Colonic mucosa (tissue), 4 donors: ENCODE data around the gene GM2A. TPM values are rescaled to one million over a fixed set of nuclear protein-coding genes. Genes with fewer than 3 reads are reported as not detected.
"Not testable (repeated sequence)": the region's sequence is repeated elsewhere in the genome, so short reads cannot be mapped to it uniquely, and the experiment has no call there.

Experiments
- DNase-seq: peaks from one replicate; pipeline ENCODE4 v3.0.0-alpha.2; 2020
- H3K27ac ChIP-seq: fragments of 200-600 bp; one replicate; pipeline ENCODE4 v1.8.0; 2021
- H3K27me3 ChIP-seq: fragments of 200-600 bp; one replicate; pipeline ENCODE4 v1.8.0; 2021
- H3K36me3 ChIP-seq: fragments of 200-600 bp; one replicate; pipeline ENCODE4 v1.8.0; 2021
- H3K4me1 ChIP-seq: fragments of 200-600 bp; one replicate; pipeline ENCODE4 v1.8.0; 2021; ENCODE audit warnings: mild to moderate bottlenecking
- H3K4me3 ChIP-seq: fragments of 200-600 bp; one replicate; pipeline ENCODE4 v1.8.0; 2021
- H3K9ac ChIP-seq, 2 donors: one replicate each; pipeline ENCODE4 v1.7.0; 2013; ENCODE audit warnings: control low read depth in 2 of 2, low read depth in 2 of 2, low read length in 2 of 2
- H3K9me3 ChIP-seq: fragments of 200-600 bp; one replicate; pipeline ENCODE4 v1.8.0; 2021
- intact Hi-C: fragments of 100-400 bp; cut with DNase I; formaldehyde crosslinking; loops from one replicate; pipeline ENCODE4 v1.14.1; 2022
- total RNA-seq, 2 donors: library from RNA; stranded (reverse); fragmentation: NEBNext Ultra II Directional in 1 of 2; extraction: Animal tissue kit (Norgen Biotek cat#: 25700) in 1 of 2; gene quantifications; one replicate each; pipeline ENCODE4 v1.2.1, GENCODE V29; 2021
- TF ChIP-seq, protein P1 (sequence below): fragments of 200-600 bp; IDR thresholded peaks from one replicate; pipeline ENCODE4 v1.8.0; 2022; ENCODE audit warnings: antibody characterized with exemption, mild to moderate bottlenecking
- donor health status: healthy.
- donor health status: DM: no; HTN: no; CAD: no.
- donor health status: DM: no; HTN: no; CAD: no.

The GM2A gene
- total RNA-seq, 2 donors from 2014 or later, result 22.0 to 27.2 TPM

DNA sequence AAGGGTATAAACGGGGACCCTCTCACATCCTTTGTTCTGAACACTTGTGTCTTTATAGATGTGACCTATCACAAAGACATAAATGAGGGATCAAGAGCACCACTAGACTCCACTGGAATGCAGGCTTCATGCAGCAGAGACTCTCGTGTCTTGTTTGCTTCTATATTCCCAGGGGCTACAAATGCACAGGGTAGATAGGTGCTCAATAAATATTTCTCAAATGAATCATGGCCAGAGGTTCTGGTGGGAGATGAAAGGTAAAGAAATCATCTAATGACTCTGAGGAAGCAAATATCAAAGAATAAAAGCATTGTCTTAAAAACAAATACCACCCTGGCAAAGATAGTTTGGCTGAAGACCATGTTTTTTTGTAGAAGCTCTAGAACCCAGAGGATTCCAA lies 44.0 kb downstream of the GM2A start:
- H3K27me3 ChIP-seq, result no peaks in the 10 kb centered on the region
- TF ChIP-seq, protein P1, sequence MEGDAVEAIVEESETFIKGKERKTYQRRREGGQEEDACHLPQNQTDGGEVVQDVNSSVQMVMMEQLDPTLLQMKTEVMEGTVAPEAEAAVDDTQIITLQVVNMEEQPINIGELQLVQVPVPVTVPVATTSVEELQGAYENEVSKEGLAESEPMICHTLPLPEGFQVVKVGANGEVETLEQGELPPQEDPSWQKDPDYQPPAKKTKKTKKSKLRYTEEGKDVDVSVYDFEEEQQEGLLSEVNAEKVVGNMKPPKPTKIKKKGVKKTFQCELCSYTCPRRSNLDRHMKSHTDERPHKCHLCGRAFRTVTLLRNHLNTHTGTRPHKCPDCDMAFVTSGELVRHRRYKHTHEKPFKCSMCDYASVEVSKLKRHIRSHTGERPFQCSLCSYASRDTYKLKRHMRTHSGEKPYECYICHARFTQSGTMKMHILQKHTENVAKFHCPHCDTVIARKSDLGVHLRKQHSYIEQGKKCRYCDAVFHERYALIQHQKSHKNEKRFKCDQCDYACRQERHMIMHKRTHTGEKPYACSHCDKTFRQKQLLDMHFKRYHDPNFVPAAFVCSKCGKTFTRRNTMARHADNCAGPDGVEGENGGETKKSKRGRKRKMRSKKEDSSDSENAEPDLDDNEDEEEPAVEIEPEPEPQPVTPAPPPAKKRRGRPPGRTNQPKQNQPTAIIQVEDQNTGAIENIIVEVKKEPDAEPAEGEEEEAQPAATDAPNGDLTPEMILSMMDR, result no peak
- no peak overlapping the region for H3K4me3 ChIP-seq
- no peak for DNase-seq
- intact Hi-C loops, result no loop called here
- no peaks in the 10 kb centered on the region for H3K36me3 ChIP-seq
- H3K9me3 ChIP-seq, result no peaks in the 10 kb centered on the region
- no peaks in the 10 kb centered on the region for H3K4me1 ChIP-seq
- H3K27ac ChIP-seq, result no peak overlapping the region
- H3K9ac ChIP-seq, result no peak overlapping the region

DNA sequence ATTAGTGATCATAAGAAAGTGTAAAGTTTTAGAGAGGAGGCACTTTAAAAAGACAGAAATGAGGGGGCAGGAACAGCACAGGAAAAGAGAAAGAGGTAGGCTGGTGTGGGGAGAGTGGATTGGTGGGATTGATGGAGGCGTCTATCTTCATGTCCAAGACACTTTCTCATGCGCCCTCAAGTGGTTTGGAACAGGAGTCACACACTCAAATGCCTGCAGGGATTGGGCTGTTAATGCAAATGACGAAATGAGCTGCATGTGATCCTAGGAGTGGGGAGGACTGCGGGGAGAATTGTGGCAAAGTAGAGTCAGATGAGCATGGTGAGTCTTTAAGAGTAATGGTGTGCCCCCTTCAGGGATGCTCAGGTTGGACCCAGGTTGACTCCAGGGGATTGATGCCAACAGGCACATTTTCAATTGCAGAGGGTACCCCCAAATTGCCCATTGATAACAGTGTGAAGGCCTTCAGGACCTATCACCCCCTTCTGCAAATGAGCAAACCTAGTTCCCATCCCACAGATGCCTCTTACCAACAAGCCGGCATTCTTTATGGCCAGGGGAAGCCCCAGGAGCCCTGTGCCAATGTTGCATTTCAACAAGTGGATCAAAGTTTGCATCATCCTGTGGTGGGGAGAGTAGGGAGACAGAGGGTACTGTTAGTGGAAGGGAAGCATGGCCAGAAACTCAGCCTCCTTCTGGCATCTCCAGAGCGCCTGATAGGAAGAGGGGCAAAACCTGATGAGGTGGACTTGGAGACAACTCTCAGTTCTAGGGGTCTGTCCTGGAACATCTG lies 45.3 kb downstream of the GM2A start:
- TF ChIP-seq, protein P1, result no peak
- H3K9ac ChIP-seq, result no peak overlapping the region
- H3K27me3 ChIP-seq, result no peaks in the 10 kb centered on the region
- no peaks in the 10 kb centered on the region for H3K36me3 ChIP-seq
- H3K27ac ChIP-seq, result no peak overlapping the region
- DNase-seq, result peak; percentile 25
- intact Hi-C loops, result no loop called here
- no peaks in the 10 kb centered on the region for H3K4me1 ChIP-seq
- H3K4me3 ChIP-seq, result no peak overlapping the region
- H3K9me3 ChIP-seq, result no peaks in the 10 kb centered on the region

DNA sequence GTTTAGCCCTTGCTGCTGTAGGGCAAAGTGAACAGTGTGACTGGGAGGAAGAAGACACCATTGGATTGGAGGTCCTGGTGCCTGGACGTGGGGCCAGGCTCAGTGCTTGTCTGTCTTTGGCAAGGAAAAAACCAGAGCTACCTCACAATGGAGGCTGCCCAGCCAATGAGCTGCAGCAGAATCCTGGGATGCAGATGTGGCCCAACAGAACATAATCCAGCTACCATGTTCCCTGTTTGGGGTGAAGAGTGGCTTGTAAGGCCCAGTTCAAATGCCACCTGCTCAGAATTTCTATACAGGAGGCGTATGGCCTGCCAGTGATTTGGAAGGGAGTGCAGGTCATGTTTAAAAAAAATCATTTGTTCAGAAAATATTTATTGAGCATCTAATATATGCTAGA lies 50.7 kb downstream of the GM2A start, which contains the start of gene SLC36A3:
Gene SLC36A3, minus strand, starts transcription at position 101 of the 400 bp plus-strand sequence. CDS start 412 bp downstream, outside the sequence.
- Histone ChIP-seq H3K9me3 (no peaks in the 10 kb centered on the region), H3K4me1 (no peaks in the 10 kb centered on the region), H3K27me3 (no peaks in the 10 kb centered on the region), H3K9ac (no peak within 1 kb of the TSS), H3K27ac (no peak within 1 kb of the TSS), H3K4me3 (no peak within 1 kb of the TSS), H3K36me3 (no peaks in the 10 kb centered on the region)
- no peak for DNase-seq
- intact Hi-C loops, result no loop called here
- TF ChIP-seq, protein P1, result no peak

DNA sequence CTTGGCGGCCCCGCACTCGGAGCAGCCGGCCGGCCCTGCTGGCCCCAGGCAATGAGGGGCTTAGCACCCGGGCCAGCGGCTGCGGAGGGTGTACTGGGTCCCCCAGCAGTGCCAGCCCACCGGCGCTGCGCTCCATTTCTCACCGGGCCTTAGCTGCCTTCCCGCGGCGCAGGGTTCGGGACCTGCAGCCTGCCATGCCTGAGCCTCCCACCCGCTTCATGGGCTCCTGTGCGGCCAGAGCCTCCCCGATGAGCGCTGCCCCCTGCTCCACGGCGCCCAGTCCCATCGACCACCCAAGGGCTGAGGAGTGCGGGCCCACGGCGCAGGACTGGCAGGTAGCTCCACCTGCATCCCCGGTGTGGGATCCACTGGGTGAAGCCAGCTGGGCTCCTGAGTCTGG lies 56.3 kb downstream of the GM2A start:
- not testable (repeated sequence) for H3K9me3 ChIP-seq, H3K4me1 ChIP-seq, DNase-seq

DNA sequence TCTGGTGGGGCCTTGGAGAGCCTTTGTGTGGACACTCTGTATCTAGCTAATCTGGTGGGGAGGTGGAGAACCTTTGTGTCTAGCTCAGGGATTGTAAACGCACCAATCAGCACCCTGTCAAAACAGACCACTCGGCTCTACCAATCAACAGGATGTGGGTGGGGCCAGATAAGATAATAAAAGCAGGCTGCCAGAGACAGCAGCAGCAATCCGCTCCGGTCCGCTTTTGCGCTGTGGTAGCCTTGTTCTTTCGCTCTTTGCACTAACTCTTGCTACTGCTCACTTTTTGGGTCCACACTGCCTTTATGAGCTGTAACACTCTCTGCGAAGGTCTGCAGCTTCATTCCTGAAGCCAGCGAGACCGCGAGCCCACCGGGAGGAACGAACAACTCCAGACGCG lies 56.8 kb downstream of the GM2A start:
- intact Hi-C loops, H3K4me1 ChIP-seq, H3K4me3 ChIP-seq, H3K36me3 ChIP-seq, H3K9ac ChIP-seq, H3K27me3 ChIP-seq, H3K27ac ChIP-seq, H3K9me3 ChIP-seq, DNase-seq: not testable (repeated sequence)

More for the DNA sequence above, 56.3 kb downstream of the GM2A start:
- H3K36me3 ChIP-seq, H3K4me3 ChIP-seq, H3K27me3 ChIP-seq, intact Hi-C loops, H3K27ac ChIP-seq, H3K9ac ChIP-seq: not testable (repeated sequence)

DNA sequence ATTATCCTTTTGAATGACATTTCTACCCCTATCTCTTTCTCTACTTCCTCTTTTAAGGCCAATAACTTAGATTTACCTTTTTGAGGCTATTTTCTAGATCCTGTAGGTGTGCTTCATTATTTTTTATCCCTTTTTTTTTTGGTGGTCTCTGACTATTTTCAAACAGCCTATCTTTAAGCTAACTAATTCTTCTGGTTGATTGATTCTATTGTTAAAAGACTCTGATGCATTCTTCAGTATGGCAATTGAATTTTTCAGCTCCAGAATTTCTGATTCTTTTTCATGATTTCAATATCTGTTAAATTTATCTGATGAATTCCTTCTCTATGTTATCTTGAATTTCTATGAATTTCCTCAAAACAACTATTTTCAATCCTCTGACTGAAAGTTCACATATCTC lies 57.9 kb downstream of the GM2A start:
- H3K27ac ChIP-seq, result no peak overlapping the region
- no peaks in the 10 kb centered on the region for H3K27me3 ChIP-seq
- DNase-seq, result no peak
- H3K4me3 ChIP-seq, result no peak overlapping the region
- no peaks in the 10 kb centered on the region for H3K4me1 ChIP-seq
- no peaks in the 10 kb centered on the region for H3K36me3 ChIP-seq
- H3K9ac ChIP-seq, result no peak overlapping the region
- no peaks in the 10 kb centered on the region for H3K9me3 ChIP-seq
- TF ChIP-seq, protein P1, result no peak
- intact Hi-C loops, result no loop called here
